HepG2 (cell line): Measurements from ENCODE around the gene UCKL1. TPM values are rescaled to one million over a fixed set of nuclear protein-coding genes. Genes with fewer than 3 reads are reported as not detected.

ENCODE experiments used
- BRF2 ChIP-seq: sonication (generic); formaldehyde crosslinking; IDR thresholded peaks from 2 replicates; pipeline ENCODE4 v1.8.1; 2022; ENCODE audit warnings: mild to moderate bottlenecking, missing genetic modification reagents
- DMTF1 ChIP-seq: sonication (generic); formaldehyde crosslinking; IDR thresholded peaks from 2 replicates; pipeline ENCODE4 v1.4.0; 2020; ENCODE audit warnings: mild to moderate bottlenecking, missing genetic modification reagents
- ERF ChIP-seq: IDR thresholded peaks from 2 replicates; pipeline ENCODE4 v1.6.1; 2018; ENCODE audit warnings: missing biosample characterization, missing genetic modification reagents
- FOXO1 ChIP-seq: sonication (generic); formaldehyde crosslinking; IDR thresholded peaks from 2 replicates; pipeline ENCODE4 v1.4.0; 2020; ENCODE audit warnings: missing genetic modification reagents
- LCORL ChIP-seq, 2 experiments: fragments of 450-650 bp in 1 of 2; sonication (generic) in 1 of 2; formaldehyde crosslinking in 1 of 2; IDR thresholded peaks; 2 replicates each; pipeline versions ENCODE4 v1.5.0 to v1.6.1; 2017 to 2020; ENCODE audit warnings: antibody characterized with exemption in 1 of 2, missing genetic modification reagents in 1 of 2
- MYC ChIP-seq: sonication (generic); formaldehyde crosslinking; IDR thresholded peaks from 2 replicates; pipeline ENCODE4 v1.9.0; 2021; ENCODE audit warnings: missing genetic modification reagents, borderline replicate concordance
- NFAT5 ChIP-seq: sonication (generic); formaldehyde crosslinking; IDR thresholded peaks from 2 replicates; pipeline ENCODE4 v1.4.0; 2020; ENCODE audit warnings: missing genetic modification reagents
- POLR2A ChIP-seq, 2 experiments: IDR thresholded peaks; 2 replicates each; pipeline ENCODE4 v1.6.1; 2011; ENCODE audit warnings: low read depth in 2 of 2, low read length in 2 of 2, mild to moderate bottlenecking in 1 of 2, moderate library complexity in 1 of 2; ENCODE audit not compliant: insufficient read depth in 1 of 2
- SMAD3 ChIP-seq: sonication (generic); formaldehyde crosslinking; IDR thresholded peaks from 2 replicates; pipeline ENCODE4 v1.4.0; 2020; ENCODE audit warnings: missing genetic modification reagents
- SP1 ChIP-seq, 2 experiments: fragments of 450-650 bp in 1 of 2; sonication (generic) in 1 of 2; formaldehyde crosslinking in 1 of 2; IDR thresholded peaks; 2 replicates each; pipeline versions ENCODE4 v1.4.0 to v1.6.1; 2016 to 2020; ENCODE audit warnings: missing genetic modification reagents in 1 of 2
- SRSF4 ChIP-seq: fragments of 200-400 bp; formaldehyde crosslinking; IDR thresholded peaks from one replicate; pipeline ENCODE4 v1.6.1; 2018; ENCODE audit warnings: mild to moderate bottlenecking, low read depth, low read length, moderate library complexity; ENCODE audit not compliant: poor library complexity, severe bottlenecking
- ZNF17 ChIP-seq: sonication (generic); formaldehyde crosslinking; IDR thresholded peaks from 2 replicates; pipeline ENCODE4 v1.5.0; 2020; ENCODE audit warnings: mild to moderate bottlenecking, missing genetic modification reagents
- ZNF343 ChIP-seq: sonication (generic); formaldehyde crosslinking; IDR thresholded peaks from 2 replicates; pipeline ENCODE4 v1.4.0; 2020; ENCODE audit warnings: mild to moderate bottlenecking, missing genetic modification reagents
- ZNF780A ChIP-seq: sonication (generic); formaldehyde crosslinking; IDR thresholded peaks from 2 replicates; pipeline ENCODE4 v1.8.0; 2022; ENCODE audit warnings: mild to moderate bottlenecking, missing genetic modification reagents, moderate library complexity
- ZSCAN21 ChIP-seq: sonication (generic); formaldehyde crosslinking; IDR thresholded peaks from 2 replicates; pipeline ENCODE4 v1.8.0; 2022; ENCODE audit warnings: mild to moderate bottlenecking, missing genetic modification reagents, moderate library complexity, borderline replicate concordance
- polyA plus RNA-seq, 8 experiments: library from polyadenylated mRNA; depleted of rRNA in 3 of 8; stranded (reverse) in 7 of 8; unstranded in 1 of 8; fragments of >200 nt; fragmentation: Illumina TruSeq in 4 of 8; extraction: Trizol in 4 of 8; gene quantifications; 2 replicates each; pipeline versions ENCODE4 v1.2.1 to v1.2.3, GENCODE V29; 2011 to 2016; ENCODE audit warnings: low read depth in 4 of 8, missing spikeins in 1 of 8, mixed read lengths in 1 of 8; ENCODE audit not compliant: insufficient read depth in 1 of 8
- total RNA-seq, 5 experiments: library from RNA; depleted of rRNA; stranded (reverse); fragments of >200 nt; fragmentation: Illumina TruSeq; extraction: Trizol; gene quantifications; 2 replicates each; pipeline ENCODE4 v1.2.3, GENCODE V29; 2016; ENCODE audit warnings: low read depth in 1 of 5
- TF ChIP-seq, protein P1 (sequence below): sonication (generic); formaldehyde crosslinking; IDR thresholded peaks from 2 replicates; pipeline ENCODE4 v1.5.1; 2020; ENCODE audit warnings: mild to moderate bottlenecking, missing genetic modification reagents, moderate library complexity

The UCKL1 gene
- total and polyA plus RNA-seq, 2 of the 13 experiments (the other 11 are each of a cell fraction or from before 2014, with no cell fraction given), result 50.2 to 126 TPM

DNA sequence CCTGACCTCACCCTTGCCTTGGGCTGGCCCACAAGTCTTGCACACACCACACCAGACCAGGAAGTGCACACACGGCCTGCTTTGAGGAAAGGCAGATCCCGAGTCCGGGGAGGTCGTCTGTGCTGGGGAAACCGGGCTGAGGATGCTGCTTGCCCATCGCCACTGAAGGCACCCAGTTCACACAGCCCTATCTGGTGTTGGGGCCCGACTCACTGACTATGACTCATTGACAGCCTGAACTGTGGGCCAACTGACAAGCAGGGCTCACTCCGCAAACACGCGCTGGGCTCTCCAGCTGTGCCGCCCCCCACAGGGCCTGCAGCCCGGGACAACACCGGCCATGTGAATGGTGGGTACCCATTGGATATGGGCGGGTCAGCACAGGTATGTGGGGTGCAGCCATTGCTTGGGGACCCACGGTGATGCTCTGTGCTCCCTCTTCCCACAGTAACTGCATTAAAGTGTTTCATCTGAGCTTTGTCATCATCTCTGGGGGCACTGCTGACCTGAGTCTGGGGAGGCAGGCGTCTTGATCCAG is 21.6 kb upstream of the UCKL1 start (continued):
- no peak for TF ChIP-seq NFAT5 (CRISPR knock-in tag)
- 0 out of 2 replicates have a peak, but pooled peaks have one; percentile 58 for TF ChIP-seq ZNF343 (CRISPR knock-in tag)
- no peak for TF ChIP-seq SP1 (IDR thresholded peaks at IDR 0.05)
- TF ChIP-seq SP1 (CRISPR knock-in tag; IDR thresholded peaks at IDR 0.05), result no peak; the same call in 1 of the 2 replicates
- no peak for TF ChIP-seq SMAD3 (CRISPR knock-in tag)
- TF ChIP-seq ZNF780A, result 0 out of 2 replicates have a peak, but pooled peaks have one; percentile 72
- TF ChIP-seq DMTF1 (CRISPR knock-in tag), result no peak
- TF ChIP-seq ERF (CRISPR knock-in tag), result 0 out of 2 replicates have a peak, but pooled peaks have one; percentile 68
- no peak for TF ChIP-seq LCORL (IDR thresholded peaks at IDR 0.05)
- peak; percentile 91 for TF ChIP-seq LCORL (CRISPR knock-in tag; IDR thresholded peaks at IDR 0.05)
- peak; percentile 60; the same call in 1 of the 2 replicates for TF ChIP-seq FOXO1 (CRISPR knock-in tag)
- TF ChIP-seq ZNF17, result no peak
- TF ChIP-seq, protein P1, sequence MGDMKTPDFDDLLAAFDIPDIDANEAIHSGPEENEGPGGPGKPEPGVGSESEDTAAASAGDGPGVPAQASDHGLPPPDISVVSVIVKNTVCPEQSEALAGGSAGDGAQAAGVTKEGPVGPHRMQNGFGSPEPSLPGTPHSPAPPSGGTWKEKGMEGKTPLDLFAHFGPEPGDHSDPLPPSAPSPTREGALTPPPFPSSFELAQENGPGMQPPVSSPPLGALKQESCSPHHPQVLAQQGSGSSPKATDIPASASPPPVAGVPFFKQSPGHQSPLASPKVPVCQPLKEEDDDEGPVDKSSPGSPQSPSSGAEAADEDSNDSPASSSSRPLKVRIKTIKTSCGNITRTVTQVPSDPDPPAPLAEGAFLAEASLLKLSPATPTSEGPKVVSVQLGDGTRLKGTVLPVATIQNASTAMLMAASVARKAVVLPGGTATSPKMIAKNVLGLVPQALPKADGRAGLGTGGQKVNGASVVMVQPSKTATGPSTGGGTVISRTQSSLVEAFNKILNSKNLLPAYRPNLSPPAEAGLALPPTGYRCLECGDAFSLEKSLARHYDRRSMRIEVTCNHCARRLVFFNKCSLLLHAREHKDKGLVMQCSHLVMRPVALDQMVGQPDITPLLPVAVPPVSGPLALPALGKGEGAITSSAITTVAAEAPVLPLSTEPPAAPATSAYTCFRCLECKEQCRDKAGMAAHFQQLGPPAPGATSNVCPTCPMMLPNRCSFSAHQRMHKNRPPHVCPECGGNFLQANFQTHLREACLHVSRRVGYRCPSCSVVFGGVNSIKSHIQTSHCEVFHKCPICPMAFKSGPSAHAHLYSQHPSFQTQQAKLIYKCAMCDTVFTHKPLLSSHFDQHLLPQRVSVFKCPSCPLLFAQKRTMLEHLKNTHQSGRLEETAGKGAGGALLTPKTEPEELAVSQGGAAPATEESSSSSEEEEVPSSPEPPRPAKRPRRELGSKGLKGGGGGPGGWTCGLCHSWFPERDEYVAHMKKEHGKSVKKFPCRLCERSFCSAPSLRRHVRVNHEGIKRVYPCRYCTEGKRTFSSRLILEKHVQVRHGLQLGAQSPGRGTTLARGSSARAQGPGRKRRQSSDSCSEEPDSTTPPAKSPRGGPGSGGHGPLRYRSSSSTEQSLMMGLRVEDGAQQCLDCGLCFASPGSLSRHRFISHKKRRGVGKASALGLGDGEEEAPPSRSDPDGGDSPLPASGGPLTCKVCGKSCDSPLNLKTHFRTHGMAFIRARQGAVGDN (CRISPR knock-in tag), result peak; percentile 86
- no peak for TF ChIP-seq SRSF4
- TF ChIP-seq POLR2A (IDR thresholded peaks at IDR 0.05; ENCODE audit: insufficient read depth in 1 of 2, low read depth in 2 of 2, low read length in 2 of 2), result peak in 1 of 2 experiments; percentile 44; a peak in 1 of 4 replicates
- TF ChIP-seq MYC (CRISPR knock-in tag), result peak; percentile 91; the same call in 1 of the 2 replicates
- TF ChIP-seq BRF2 (CRISPR knock-in tag), result no peak
- TF ChIP-seq ZSCAN21, result peak; percentile 39; the same call in 1 of the 2 replicates
